Gastroesophageal sphincter (tissue), 3 donors: ENCODE results near the gene LRRC4B.
A peak's percentile ranks its signal among the peaks of the same experiment; 100 is the strongest.

ENCODE experiments used
- CTCF ChIP-seq, 4 experiments: fragments of 200-600 bp in 2 of 4; fragments of 450-650 bp in 2 of 4; sonication (generic) in 1 of 4; IDR thresholded peaks; one replicate each; pipeline ENCODE4 v1.5.1; 2017 to 2019; ENCODE audit warnings: antibody characterized with exemption in 4 of 4, mild to moderate bottlenecking in 2 of 4, moderate library complexity in 2 of 4
- POLR2AphosphoS5 ChIP-seq: sonication (generic); formaldehyde crosslinking; IDR thresholded peaks from one replicate; pipeline ENCODE4 v1.6.1; 2017; ENCODE audit warnings: antibody characterized with exemption

GRCh38 chr19:50486823-50487515 is 81.3 kb downstream of the LRRC4B start:
- TF ChIP-seq CTCF (IDR thresholded peaks at IDR 0.05) (peak in 1 of 4 experiments; percentile 36), POLR2AphosphoS5 (no peak)
